Mesenchymal stem cell (in vitro differentiated cells and primary cell): ENCODE data around the gene ZBTB45.

Source experiments
- DNase-seq: peaks from one replicate; pipeline ENCODE4 v3.0.0-alpha.2; 2013
- H2AFZ ChIP-seq: one replicate; pipeline ENCODE4 v1.6.1; 2013; ENCODE audit warnings: low read depth, mild to moderate bottlenecking, control low read depth, inconsistent platforms, low read length, moderate library complexity
- H2AK5ac ChIP-seq: 2 replicates; pipeline ENCODE4 v1.6.1; 2013; ENCODE audit warnings: low read length, moderate library complexity, mild to moderate bottlenecking, inconsistent platforms; ENCODE audit not compliant: severe bottlenecking
- H2BK120ac ChIP-seq: one replicate; pipeline ENCODE4 v1.6.1; 2013; ENCODE audit warnings: low read depth, mild to moderate bottlenecking, inconsistent platforms, low read length, moderate library complexity
- H2BK12ac ChIP-seq, 2 experiments: one replicate each; pipeline ENCODE4 v1.6.1; 2013; ENCODE audit warnings: inconsistent platforms in 2 of 2, low read length in 2 of 2, mild to moderate bottlenecking in 2 of 2, moderate library complexity in 2 of 2, control low read depth in 1 of 2
- H2BK15ac ChIP-seq: one replicate; pipeline ENCODE4 v1.6.1; 2013; ENCODE audit warnings: mild to moderate bottlenecking, low read depth, inconsistent platforms; ENCODE audit not compliant: poor library complexity, severe bottlenecking
- H2BK5ac ChIP-seq: 2 replicates; pipeline ENCODE4 v1.6.1; 2013; ENCODE audit warnings: low read depth, mild to moderate bottlenecking, low read length, control low read depth, inconsistent platforms; ENCODE audit not compliant: poor library complexity, severe bottlenecking
- H3K14ac ChIP-seq, 2 experiments: one replicate each; pipeline ENCODE4 v1.6.1; 2013; ENCODE audit warnings: inconsistent platforms in 2 of 2, low read length in 2 of 2, control low read depth in 1 of 2, mild to moderate bottlenecking in 1 of 2, moderate library complexity in 1 of 2
- H3K18ac ChIP-seq, 2 experiments: one replicate each; pipeline ENCODE4 v1.6.1; 2013; ENCODE audit warnings: inconsistent platforms in 2 of 2, low read length in 2 of 2, control low read depth in 1 of 2, low read depth in 1 of 2, mild to moderate bottlenecking in 1 of 2
- H3K23ac ChIP-seq, 2 experiments: one replicate each; pipeline ENCODE4 v1.6.1; 2013; ENCODE audit warnings: inconsistent platforms in 2 of 2, low read length in 2 of 2, mild to moderate bottlenecking in 2 of 2, moderate library complexity in 2 of 2, control low read depth in 1 of 2
- H3K27ac ChIP-seq: 2 replicates; pipeline ENCODE4 v1.5.1; 2013; ENCODE audit warnings: mild to moderate bottlenecking, moderate library complexity, low read length, control low read depth, inconsistent platforms; ENCODE audit not compliant: poor library complexity, severe bottlenecking
- H3K27me3 ChIP-seq, 2 experiments: 2 replicates each; pipeline versions ENCODE4 v1.6.1 to v1.7.0; 2013; ENCODE audit warnings: low read length in 2 of 2, mild to moderate bottlenecking in 2 of 2, moderate library complexity in 2 of 2, control low read depth in 1 of 2, inconsistent platforms in 1 of 2; ENCODE audit not compliant: control insufficient read depth in 1 of 2, insufficient read depth in 1 of 2
- H3K36me3 ChIP-seq, 2 experiments: 2 replicates each; pipeline versions ENCODE4 v1.6.1 to v1.7.0; 2013; ENCODE audit warnings: low read length in 2 of 2, control low read depth in 1 of 2, inconsistent platforms in 1 of 2, low read depth in 1 of 2, mild to moderate bottlenecking in 1 of 2; ENCODE audit not compliant: insufficient read depth in 2 of 2, control insufficient read depth in 1 of 2
- H3K4ac ChIP-seq, 2 experiments: one replicate each; pipeline ENCODE4 v1.6.1; 2013; ENCODE audit warnings: inconsistent platforms in 2 of 2, low read length in 2 of 2, mild to moderate bottlenecking in 2 of 2, moderate library complexity in 2 of 2, control low read depth in 1 of 2, low read depth in 1 of 2
- H3K4me1 ChIP-seq: 2 replicates; pipeline ENCODE4 v1.6.1; 2013; ENCODE audit warnings: low read depth, low read length, control low read depth; ENCODE audit not compliant: control insufficient read depth, insufficient read depth
- H3K4me2 ChIP-seq: 2 replicates; pipeline ENCODE4 v1.6.1; 2013; ENCODE audit warnings: low read length, mild to moderate bottlenecking, inconsistent platforms; ENCODE audit not compliant: poor library complexity, severe bottlenecking
- H3K4me3 ChIP-seq, 2 experiments: 2 replicates each; pipeline versions ENCODE4 v1.5.1 to v1.7.0; 2013; ENCODE audit warnings: low read length in 2 of 2, mild to moderate bottlenecking in 2 of 2, control low read depth in 1 of 2, low read depth in 1 of 2; ENCODE audit not compliant: insufficient read depth in 1 of 2
- H3K79me1 ChIP-seq: replicated peaks from 2 replicates; pipeline ENCODE4 v1.6.1; 2013; ENCODE audit warnings: mild to moderate bottlenecking, control low read depth, low read length, inconsistent platforms; ENCODE audit not compliant: poor library complexity, severe bottlenecking
- H3K9ac ChIP-seq: 2 replicates; pipeline ENCODE4 v1.7.0; 2013; ENCODE audit warnings: mild to moderate bottlenecking, low read length, moderate library complexity
- H3K9me3 ChIP-seq: 2 replicates; pipeline ENCODE4 v1.7.0; 2013; ENCODE audit warnings: mild to moderate bottlenecking, low read length; ENCODE audit not compliant: control insufficient read depth
- H4K8ac ChIP-seq: one replicate; pipeline ENCODE4 v1.6.1; 2013; ENCODE audit warnings: inconsistent platforms, mild to moderate bottlenecking, low read length, moderate library complexity
- H4K91ac ChIP-seq: one replicate; pipeline ENCODE4 v1.6.1; 2013; ENCODE audit warnings: mild to moderate bottlenecking, low read length, inconsistent platforms
- WGBS: methylation state at CpG from one replicate; pipeline ENCODE4 v1.1.7; 2013; ENCODE audit warnings: mixed read lengths; 5-methylcytosine and 5-hydroxymethylcytosine counted together

ZBTB45 gene

DNA sequence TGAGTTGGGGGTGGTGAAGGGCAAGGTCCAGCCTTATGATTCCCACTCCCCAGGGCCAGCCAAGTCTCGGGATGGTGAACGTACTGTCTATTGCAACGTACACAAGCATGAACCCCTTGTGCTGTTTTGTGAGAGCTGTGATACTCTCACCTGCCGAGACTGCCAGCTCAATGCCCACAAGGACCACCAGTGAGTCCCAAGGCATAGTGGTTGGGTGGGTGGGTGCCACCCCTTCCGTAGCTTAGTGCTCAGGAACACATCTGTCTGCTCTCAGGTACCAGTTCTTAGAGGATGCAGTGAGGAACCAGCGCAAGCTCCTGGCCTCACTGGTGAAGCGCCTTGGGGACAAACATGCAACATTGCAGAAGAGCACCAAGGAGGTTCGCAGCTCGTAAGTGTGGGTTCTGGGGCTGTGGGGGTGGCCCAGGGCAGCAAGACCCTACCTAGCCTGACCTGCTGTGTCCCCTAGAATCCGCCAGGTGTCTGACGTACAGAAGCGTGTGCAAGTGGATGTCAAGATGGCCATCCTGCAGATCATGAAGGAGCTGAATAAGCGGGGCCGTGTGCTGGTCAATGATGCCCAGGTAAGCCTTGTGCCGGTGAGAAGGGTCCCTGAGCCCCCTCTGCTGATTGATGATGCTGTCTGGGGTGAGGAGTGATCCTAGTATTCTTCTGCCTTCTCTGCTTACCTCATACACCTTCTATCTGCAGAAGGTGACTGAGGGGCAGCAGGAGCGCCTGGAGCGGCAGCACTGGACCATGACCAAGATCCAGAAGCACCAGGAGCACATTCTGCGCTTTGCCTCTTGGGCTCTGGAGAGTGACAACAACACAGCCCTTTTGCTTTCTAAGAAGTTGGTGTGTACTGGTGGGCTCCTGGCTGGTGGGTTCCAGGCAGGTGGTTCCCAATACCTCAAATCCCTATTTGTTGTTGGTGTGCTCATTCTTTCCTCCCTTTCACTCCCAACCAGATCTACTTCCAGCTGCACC lies 28.0 kb upstream of the ZBTB45 start:
- no peak overlapping the region for H3K18ac ChIP-seq
- no peak for DNase-seq
- H3K4me3 ChIP-seq, result no peak overlapping the region
- H3K36me3 ChIP-seq, result peaks cover 67 to 68% of the 10 kb centered on the region in 2 experiments
- no peak overlapping the region for H3K23ac ChIP-seq
- no peaks in the 10 kb centered on the region for H3K9me3 ChIP-seq
- H2BK5ac ChIP-seq, result no peak overlapping the region
- no peak overlapping the region for H2BK15ac ChIP-seq
- peaks cover 14% of the 10 kb centered on the region for H3K79me1 ChIP-seq
- no peak overlapping the region for H3K4me2 ChIP-seq
- H4K91ac ChIP-seq, result no peak overlapping the region
- H4K8ac ChIP-seq, result no peak overlapping the region
- no peak overlapping the region for H2AK5ac ChIP-seq
- 97% methylated on average over 17 of the region's 18 CpGs for WGBS
- no peak overlapping the region for H3K27ac ChIP-seq
- H2BK12ac ChIP-seq, result no peak overlapping the region
- no peak overlapping the region for H2AFZ ChIP-seq
- peaks cover 0 to under 1% of the 10 kb centered on the region in 2 experiments for H3K27me3 ChIP-seq
- no peak overlapping the region for H3K14ac ChIP-seq
- peaks cover 23% of the 10 kb centered on the region for H3K4me1 ChIP-seq
- no peak overlapping the region for H3K4ac ChIP-seq
- H2BK120ac ChIP-seq, result no peak overlapping the region
- peak overlapping the region; percentile 59 for H3K9ac ChIP-seq

- peak overlapping the region; percentile 94 for H3K9ac ChIP-seq
- no peak for DNase-seq
- 40% methylated on average over 1 of the region's 1 CpG for WGBS
- H2BK5ac ChIP-seq, result no peak overlapping the region
- no peaks in the 10 kb centered on the region for H3K9me3 ChIP-seq
- no peak overlapping the region for H2AFZ ChIP-seq
- no peak overlapping the region for H2AK5ac ChIP-seq
- H2BK15ac ChIP-seq, result no peak overlapping the region
- peaks cover 52 to 53% of the 10 kb centered on the region in 2 experiments for H3K36me3 ChIP-seq
- peaks cover 0 to 9% of the 10 kb centered on the region in 2 experiments for H3K27me3 ChIP-seq
- no peak overlapping the region for H3K18ac ChIP-seq
- H3K4me1 ChIP-seq, result peaks cover 23% of the 10 kb centered on the region
- H3K27ac ChIP-seq, result no peak overlapping the region
- H3K23ac ChIP-seq, result peak overlapping the region in 1 of 2 experiments; percentile 91
- H2BK120ac ChIP-seq, result no peak overlapping the region
- peak overlapping the region; percentile 88 to 96 for H3K4me3 ChIP-seq
- no peak overlapping the region for H4K91ac ChIP-seq
- no peak overlapping the region for H4K8ac ChIP-seq
- H3K14ac ChIP-seq, result no peak overlapping the region
- no peak overlapping the region for H2BK12ac ChIP-seq
- peaks cover 9% of the 10 kb centered on the region for H3K79me1 ChIP-seq
- H3K4ac ChIP-seq, result no peak overlapping the region
- H3K4me2 ChIP-seq, result peak overlapping the region; percentile 65
These were observed 26.5 kb upstream of the ZBTB45 start for GRCh38 chr19:58546019-58546530.

GRCh38 chr19:58545286-58546018 lies 25.8 kb upstream of the ZBTB45 start:
- no peak for DNase-seq
- no peaks in the 10 kb centered on the region for H3K9me3 ChIP-seq
- H3K4me3 ChIP-seq, result peak overlapping the region; percentile 88 to 96
- H3K14ac ChIP-seq, result peak overlapping the region in 1 of 2 experiments; percentile 79
- H3K27me3 ChIP-seq, result peaks cover under 1 to 12% of the 10 kb centered on the region in 2 experiments
- no peak overlapping the region for H2BK15ac ChIP-seq
- no peak overlapping the region for H2AFZ ChIP-seq
- no peak overlapping the region for H2BK12ac ChIP-seq
- H3K4me2 ChIP-seq, result peak overlapping the region; percentile 65
- H3K4me1 ChIP-seq, result peaks cover 23% of the 10 kb centered on the region
- H3K27ac ChIP-seq, result no peak overlapping the region
- no peak overlapping the region for H2BK120ac ChIP-seq
- H3K4ac ChIP-seq, result peak overlapping the region; percentile 51 to 56
- H2BK5ac ChIP-seq, result no peak overlapping the region
- peak overlapping the region; percentile 94 for H3K9ac ChIP-seq
- H3K23ac ChIP-seq, result peak overlapping the region in 1 of 2 experiments; percentile 94
- peak overlapping the region in 1 of 2 experiments; percentile 71 for H3K18ac ChIP-seq
- H2AK5ac ChIP-seq, result no peak overlapping the region
- peaks cover 8% of the 10 kb centered on the region for H3K79me1 ChIP-seq
- no peak overlapping the region for H4K91ac ChIP-seq
- 9% methylated on average over 21 of the region's 21 CpGs for WGBS
- H4K8ac ChIP-seq, result no peak overlapping the region
- peaks cover 45 to 47% of the 10 kb centered on the region in 2 experiments for H3K36me3 ChIP-seq
